Hepatocyte (in vitro differentiated cells): ENCODE results near the gene NFXL1. TPM values are rescaled to one million over a fixed set of nuclear protein-coding genes. Genes with fewer than 3 reads are reported as not detected.

Experiments used
- DNase-seq: peaks from one replicate; pipeline ENCODE4 v3.0.0-alpha.2; 2016; ENCODE audit warnings: low spot score
- H2AFZ ChIP-seq: fragments of 200-600 bp; sonication (generic); 2 replicates; pipeline ENCODE4 v1.6.0; 2016; ENCODE audit warnings: antibody characterized with exemption, mild to moderate bottlenecking
- H3K27ac ChIP-seq: fragments of 200-600 bp; sonication (generic); 2 replicates; pipeline ENCODE4 v1.5.1; 2016; ENCODE audit warnings: mild to moderate bottlenecking
- H3K27me3 ChIP-seq: fragments of 200-600 bp; sonication (generic); 2 replicates; pipeline ENCODE4 v1.6.1; 2016
- H3K36me3 ChIP-seq: fragments of 200-600 bp; sonication (generic); replicated peaks from 2 replicates; pipeline ENCODE4 v1.5.1; 2016; ENCODE audit warnings: low read depth; ENCODE audit not compliant: insufficient read depth
- H3K4me1 ChIP-seq: fragments of 200-600 bp; sonication (generic); 2 replicates; pipeline ENCODE4 v1.5.1; 2016; ENCODE audit warnings: mild to moderate bottlenecking, moderate library complexity; ENCODE audit not compliant: insufficient read depth
- H3K4me2 ChIP-seq: fragments of 200-600 bp; sonication (generic); 2 replicates; pipeline ENCODE4 v1.6.0; 2016
- H3K4me3 ChIP-seq: fragments of 200-600 bp; sonication (generic); 2 replicates; pipeline ENCODE4 v1.5.1; 2016; ENCODE audit warnings: mild to moderate bottlenecking
- H3K79me2 ChIP-seq: fragments of 200-600 bp; sonication (generic); 2 replicates; pipeline ENCODE4 v1.6.0; 2017; ENCODE audit warnings: mild to moderate bottlenecking
- H3K9me2 ChIP-seq: fragments of 200-600 bp; sonication (generic); replicated peaks from 2 replicates; pipeline ENCODE4 v1.6.0; 2017; ENCODE audit warnings: mild to moderate bottlenecking; ENCODE audit not compliant: insufficient read depth
- H3K9me3 ChIP-seq: fragments of 200-600 bp; sonication (generic); 2 replicates; pipeline ENCODE4 v1.5.1; 2016; ENCODE audit warnings: low read depth, mild to moderate bottlenecking
- H4K20me1 ChIP-seq: fragments of 200-600 bp; sonication (generic); 2 replicates; pipeline ENCODE4 v1.6.0; 2016; ENCODE audit warnings: mild to moderate bottlenecking; ENCODE audit not compliant: insufficient read depth, poor library complexity, severe bottlenecking
- CTCF ChIP-seq: fragments of 200-600 bp; sonication (generic); IDR thresholded peaks from 2 replicates; pipeline ENCODE4 v1.5.1; 2016; ENCODE audit warnings: antibody characterized with exemption, mild to moderate bottlenecking; ENCODE audit not compliant: poor library complexity
- EZH2 ChIP-seq: fragments of 200-600 bp; sonication (generic); IDR thresholded peaks from 2 replicates; pipeline ENCODE4 v1.6.1; 2016; ENCODE audit warnings: antibody characterized with exemption, mild to moderate bottlenecking, borderline replicate concordance
- EZH2phosphoT487 ChIP-seq: fragments of 200-600 bp; sonication (generic); IDR thresholded peaks from one replicate; pipeline ENCODE4 v1.6.1; 2018; ENCODE audit warnings: antibody characterized with exemption, mild to moderate bottlenecking, low read depth, moderate library complexity; ENCODE audit not compliant: unreplicated experiment, severe bottlenecking
- WGBS: methylation state at CpG from one replicate; pipeline ENCODE4 v1.1.6; 2016; ENCODE audit warnings: low lambda C conversion rate; ENCODE audit errors: missing lambda C conversion rate; 5-methylcytosine and 5-hydroxymethylcytosine counted together
- polyA plus RNA-seq: library from polyadenylated mRNA; unstranded; fragments of >200 nt; fragmentation: Nextera tagmentation; extraction: Ambion mirVana; gene quantifications from 2 replicates; pipeline ENCODE4 v1.2.1, GENCODE V29; 2016
- total RNA-seq: library from RNA; depleted of rRNA; stranded (reverse); fragments of >200 nt; gene quantifications from 2 replicates; pipeline ENCODE4 v1.2.3, GENCODE V29; 2014

Gene NFXL1
- total and polyA plus RNA-seq, 2 experiments from 2014 or later = 9.8 TPM

DNA sequence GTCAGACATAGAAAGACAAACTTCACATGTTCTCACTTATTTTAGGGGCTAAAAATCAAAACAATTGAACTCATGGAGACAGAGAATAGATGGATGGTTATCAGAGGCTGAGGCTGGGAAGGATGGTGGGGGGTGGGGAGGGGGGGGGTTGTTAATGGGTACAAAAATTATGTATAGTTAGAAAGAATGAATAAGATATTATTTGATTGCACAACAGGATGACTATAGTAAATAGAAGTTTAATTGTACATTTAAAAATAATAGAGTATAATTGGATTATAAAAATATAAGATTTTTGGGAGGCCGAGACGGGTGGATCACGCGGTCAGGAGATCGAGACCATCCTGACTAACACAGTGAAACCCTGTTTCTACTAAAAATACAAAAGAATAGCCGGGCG, 109.8 kb downstream of the NFXL1 start:
- H3K27me3 ChIP-seq = peaks cover 5% of the 10 kb centered on the region
- H3K79me2 ChIP-seq = no peaks in the 10 kb centered on the region
- no peaks in the 10 kb centered on the region for H4K20me1 ChIP-seq
- no peaks in the 10 kb centered on the region for H3K9me2 ChIP-seq
- no peak for TF ChIP-seq EZH2phosphoT487
- no peak for TF ChIP-seq EZH2
- no peak for TF ChIP-seq CTCF
- WGBS = 97% methylated on average over 7 of the region's 7 CpGs
- no peaks in the 10 kb centered on the region for H3K9me3 ChIP-seq
- no peak overlapping the region for H2AFZ ChIP-seq
- H3K4me1 ChIP-seq = no peaks in the 10 kb centered on the region
- no peak overlapping the region for H3K4me3 ChIP-seq
- no peak for DNase-seq
- H3K27ac ChIP-seq = no peak overlapping the region
- no peak overlapping the region for H3K4me2 ChIP-seq
- no peaks in the 10 kb centered on the region for H3K36me3 ChIP-seq

DNA sequence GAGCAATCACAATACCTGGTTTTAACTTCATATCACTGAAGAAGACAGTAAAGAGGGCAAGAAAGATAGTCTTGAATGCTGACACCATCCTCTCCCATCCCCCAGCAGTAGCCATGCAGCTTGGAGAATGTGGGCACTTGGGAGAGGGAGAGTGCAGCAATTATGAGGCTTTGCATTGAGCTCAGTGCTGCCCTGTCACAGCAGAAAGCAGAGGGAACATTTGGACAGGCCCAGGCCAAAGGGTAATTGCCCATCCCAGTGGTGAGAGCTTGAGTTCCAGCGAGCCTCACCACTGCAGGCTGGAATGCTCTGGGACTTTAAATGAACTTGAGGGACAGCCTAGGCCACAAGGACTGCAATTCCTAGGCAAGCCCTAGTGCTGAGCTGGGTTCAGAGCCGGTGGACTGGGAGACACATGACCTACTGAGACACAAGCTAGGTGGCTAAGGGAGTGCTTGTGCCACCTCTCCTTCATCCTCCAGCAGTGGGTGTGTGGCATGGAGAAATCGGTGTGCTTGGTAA, 112.8 kb downstream of the NFXL1 start:
- Histone ChIP-seq H3K79me2 (no peaks in the 10 kb centered on the region), H3K4me1 (no peaks in the 10 kb centered on the region), H3K27me3 (no peaks in the 10 kb centered on the region), H3K4me3 (no peak overlapping the region), H2AFZ (no peak overlapping the region), H4K20me1 (no peaks in the 10 kb centered on the region), H3K4me2 (no peak overlapping the region), H3K9me3 (no peaks in the 10 kb centered on the region), H3K27ac (no peak overlapping the region), H3K9me2 (no peaks in the 10 kb centered on the region), H3K36me3 (no peaks in the 10 kb centered on the region)
- WGBS = 89% methylated on average over 3 of the region's 3 CpGs
- no peak for DNase-seq
- TF ChIP-seq CTCF = no peak
- TF ChIP-seq EZH2 = no peak
- TF ChIP-seq EZH2phosphoT487 = no peak

DNA sequence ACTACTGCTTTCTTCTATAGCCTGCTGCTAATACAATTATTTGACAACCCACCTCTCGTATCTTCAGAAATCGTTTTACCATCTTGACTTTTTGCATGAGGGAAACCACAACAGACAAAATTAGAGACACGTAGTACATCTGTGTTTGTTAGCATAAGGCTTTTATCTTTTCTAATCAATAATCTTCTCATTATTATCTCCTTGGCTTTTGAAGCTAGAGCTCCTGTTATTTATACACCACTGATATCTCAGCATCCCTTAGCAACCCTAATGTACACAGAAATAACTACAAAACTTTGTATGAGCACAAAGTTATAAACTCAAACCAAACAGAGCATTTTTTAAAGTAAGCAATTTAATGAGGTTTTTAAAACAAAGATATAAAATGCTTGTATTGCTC, 116.2 kb downstream of the NFXL1 start:
- 41% methylated on average over 3 of the region's 3 CpGs for WGBS
- Histone ChIP-seq H4K20me1 (no peaks in the 10 kb centered on the region), H3K4me3 (no peak overlapping the region), H3K4me2 (no peak overlapping the region), H3K9me2 (no peaks in the 10 kb centered on the region), H3K4me1 (no peaks in the 10 kb centered on the region), H2AFZ (no peak overlapping the region), H3K27me3 (no peaks in the 10 kb centered on the region), H3K79me2 (no peaks in the 10 kb centered on the region), H3K27ac (no peak overlapping the region), H3K9me3 (no peaks in the 10 kb centered on the region), H3K36me3 (no peaks in the 10 kb centered on the region)
- no peak for DNase-seq
- no peak for TF ChIP-seq EZH2
- no peak for TF ChIP-seq EZH2phosphoT487
- no peak for TF ChIP-seq CTCF

Other genes starting within 250 kb of the NFXL1 start
- 0.40 and 0.64 TPM in 2 replicates for gene CORIN, start 76.5 kb downstream of the NFXL1 start, total RNA-seq
- gene CORIN, start 76.5 kb downstream of the NFXL1 start, polyA plus RNA-seq = 0.13 TPM in 1 of 2 replicates, not detected in the other
- gene CNGA1, start 102.1 kb upstream of the NFXL1 start, total RNA-seq = 4.6 and 6.0 TPM in 2 replicates
- gene CNGA1, start 102.1 kb upstream of the NFXL1 start, polyA plus RNA-seq = 4.6 and 9.6 TPM in 2 replicates
- gene NIPAL1, start 102.2 kb upstream of the NFXL1 start, total RNA-seq = 14.0 and 14.5 TPM in 2 replicates
- 5.6 and 6.1 TPM in 2 replicates for gene NIPAL1, start 102.2 kb upstream of the NFXL1 start, polyA plus RNA-seq
- gene TXK, start 219.7 kb upstream of the NFXL1 start, total RNA-seq = 0.40 and 1.5 TPM in 2 replicates
- gene TXK, start 219.7 kb upstream of the NFXL1 start, polyA plus RNA-seq = 0.18 and 0.76 TPM in 2 replicates